ENCODE data around the gene S100A1.

S100A1 gene

GRCh38 chr1:153679337-153680119 is 51.3 kb downstream of the S100A1 start:
- peak overlapping the region; percentile 42 for H3K4me3 ChIP-seq (ENCODE audit: low read depth, low read length)
- no peak for TF ChIP-seq CTCF (IDR thresholded peaks at IDR 0.05; ENCODE audit: low read depth, low read length)

GRCh38 chr1:153680120-153680403 is 51.8 kb downstream of the S100A1 start:
- no peak overlapping the region for H3K4me3 ChIP-seq (ENCODE audit: low read depth, low read length)
- TF ChIP-seq CTCF (IDR thresholded peaks at IDR 0.05; ENCODE audit: low read depth, low read length), result no peak
